Left lung (tissue), 10 donors: Measurements from ENCODE around the gene DLGAP1. TPM values are rescaled to one million over a fixed set of nuclear protein-coding genes. Genes with fewer than 3 reads are reported as not detected.
A peak's percentile ranks its signal among the peaks of the same experiment; 100 is the strongest.

Experiments used
- ATAC-seq: fragments of 200-7000 bp; cut with Tn5 transposase; one replicate; pipeline ENCODE4 v1.9.1; 2020; ENCODE audit warnings: moderate library complexity
- DNase-seq, 4 donors: peaks; one replicate each; pipeline ENCODE4 v3.0.0-alpha.2; 2013 to 2020
- H3K27ac ChIP-seq, 2 donors: fragments of 200-600 bp; sonication (generic) in 1 of 2; one replicate each; pipeline versions ENCODE4 v1.5.0 to v1.8.0; 2020 to 2021
- H3K27me3 ChIP-seq, 2 donors: fragments of 200-600 bp; sonication (generic) in 1 of 2; one replicate each; pipeline versions ENCODE4 v1.5.0 to v1.8.0; 2020 to 2021
- H3K36me3 ChIP-seq, 2 donors: fragments of 200-600 bp; sonication (generic) in 1 of 2; one replicate each; pipeline versions ENCODE4 v1.5.0 to v1.8.0; 2020 to 2021
- H3K4me1 ChIP-seq, 2 donors: fragments of 200-600 bp; one replicate each; pipeline ENCODE4 v1.8.0; 2021
- H3K4me3 ChIP-seq, 2 donors: fragments of 200-600 bp; sonication (generic) in 1 of 2; one replicate each; pipeline versions ENCODE4 v1.5.0 to v1.8.0; 2020 to 2021; ENCODE audit warnings: mild to moderate bottlenecking in 1 of 2
- H3K9me3 ChIP-seq, 2 donors: fragments of 200-600 bp; sonication (generic) in 1 of 2; one replicate each; pipeline versions ENCODE4 v1.5.0 to v1.8.0; 2020 to 2021
- CTCF ChIP-seq, 2 donors: fragments of 200-600 bp; sonication (generic) in 1 of 2; IDR thresholded peaks; one replicate each; pipeline versions ENCODE4 v1.5.0 to v1.8.0; 2021; ENCODE audit warnings: antibody characterized with exemption in 2 of 2
- intact Hi-C, 2 donors: fragments of 100-400 bp; cut with DNase I; formaldehyde crosslinking; loops; one replicate each; pipeline versions ENCODE4 v1.11.2 to v1.14.2; 2022
- polyA plus RNA-seq, 6 donors: library from polyadenylated mRNA; unstranded; fragments of 120-200 nt; gene quantifications; one replicate each; pipeline ENCODE4 v1.2.1, GENCODE V29; 2013; ENCODE audit not compliant: insufficient read length in 6 of 6
- total RNA-seq, 2 donors: library from RNA; stranded (reverse); fragmentation: NEBNext Ultra II Directional; extraction: Animal tissue kit (Norgen Biotek cat#: 25700); gene quantifications; one replicate each; pipeline ENCODE4 v1.2.1, GENCODE V29; 2021
- donor health status: DM: no; HTN: yes; CAD: no.
- donor health status: DM: no; HTN: no; CAD: no.

The DLGAP1 gene
- total and polyA plus RNA-seq, 8 donors: 1.6 to 4.0 (median 2.1) TPM

- Histone ChIP-seq H3K36me3 (no peaks in the 10 kb centered on the region), H3K4me3 (no peak overlapping the region), H3K27me3 (no peaks in the 10 kb centered on the region), H3K9me3 (no peaks in the 10 kb centered on the region), H3K4me1 (peaks cover 0 to 23% of the 10 kb centered on the region in 2 donors), H3K27ac (no peak overlapping the region)
- ATAC-seq: no peak
- intact Hi-C loops: loop anchor here (5.0 to 10.0 kb wide), 4 partner anchors 79 to 384 kb away; no protein-coding TSS in a partner anchor
- no peak for DNase-seq
- TF ChIP-seq CTCF (IDR thresholded peaks at IDR 0.05): peak in 1 of 2 donors; percentile 37
These were observed 788.4 kb downstream of the DLGAP1 start for GRCh38 chr18:3666526-3667254.

- Histone ChIP-seq H3K27ac (peak overlapping the region; percentile 31 to 56), H3K4me3 (no peak overlapping the region), H3K27me3 (no peaks in the 10 kb centered on the region), H3K9me3 (no peaks in the 10 kb centered on the region), H3K4me1 (peaks cover 0 to 27% of the 10 kb centered on the region in 2 donors), H3K36me3 (no peaks in the 10 kb centered on the region)
- ATAC-seq (peak; percentile 96), DNase-seq (peak; percentile 78 to 88 (median 84))
- intact Hi-C loops: loop anchor here (5.0 to 10.0 kb wide), 4 partner anchors 79 to 384 kb away; no protein-coding TSS in a partner anchor
- peak; percentile 95 to 97 for TF ChIP-seq CTCF (IDR thresholded peaks at IDR 0.05)
These were observed 789.2 kb downstream of the DLGAP1 start for GRCh38 chr18:3665780-3666525.

- ATAC-seq (no peak), DNase-seq (no peak)
- intact Hi-C loops: loop anchor here (5.0 to 10.0 kb wide), 4 partner anchors 78 to 383 kb away; no protein-coding TSS in a partner anchor
- peaks cover 0 to 35% of the 10 kb centered on the region in 2 donors for H3K4me1 ChIP-seq
- H3K27me3 ChIP-seq: no peaks in the 10 kb centered on the region
- H3K27ac ChIP-seq: peak overlapping the region; percentile 39 to 69
- H3K4me3 ChIP-seq: no peak overlapping the region
- H3K36me3 ChIP-seq: no peaks in the 10 kb centered on the region
- no peak for TF ChIP-seq CTCF (IDR thresholded peaks at IDR 0.05)
- H3K9me3 ChIP-seq: no peaks in the 10 kb centered on the region
These were observed 789.9 kb downstream of the DLGAP1 start for GRCh38 chr18:3665204-3665603.

GRCh38 chr18:3664563-3665178 is 790.4 kb downstream of the DLGAP1 start:
- no peaks in the 10 kb centered on the region for H3K36me3 ChIP-seq
- H3K27ac ChIP-seq: peak overlapping the region; percentile 39 to 69
- peaks cover 0 to 39% of the 10 kb centered on the region in 2 donors for H3K4me1 ChIP-seq
- no peak overlapping the region for H3K4me3 ChIP-seq
- peak in 1 of 2 donors; percentile 7 for TF ChIP-seq CTCF (IDR thresholded peaks at IDR 0.05)
- DNase-seq: no peak
- ATAC-seq: peak; percentile 25
- H3K9me3 ChIP-seq: no peaks in the 10 kb centered on the region
- no peaks in the 10 kb centered on the region for H3K27me3 ChIP-seq
- intact Hi-C loops: loop anchor here (5.0 to 10.0 kb wide), 4 partner anchors 77 to 382 kb away; no protein-coding TSS in a partner anchor
